K562 (cell line): Measurements from ENCODE around the gene CRADD. TPM values are rescaled to one million over a fixed set of nuclear protein-coding genes. Genes with fewer than 3 reads are reported as not detected.
A peak's percentile ranks its signal among the peaks of the same experiment; 100 is the strongest.

Source experiments
- ATAC-seq: fragments of 200-7000 bp; cut with Tn5 transposase; 3 replicates; pipeline ENCODE4 v1.9.1; 2020; ENCODE audit warnings: moderate library complexity
- BruUV-seq: library from RNA; stranded (reverse); fragments of 400-500 nt; replicated peaks from 2 replicates; lab custom pipeline; 2021; lab: Mats Ljungman, UMichigan
- CTCF ChIA-PET: fragments of 300-600 bp; formaldehyde crosslinking; extraction: SDS; loops from one replicate; lab custom pipeline; 2021; ENCODE audit warnings: low intra/inter-chr PET ratio; lab: Yijun Ruan, JAX
- POLR2A ChIA-PET: fragments of 300-600, 350-650 bp; sonication (Branson Sonifier 250); formaldehyde crosslinking; extraction: SDS; loops from one replicate; lab custom pipeline; 2021; ENCODE audit warnings: antibody characterized with exemption, inconsistent platforms; lab: Yijun Ruan, JAX
- DNase-seq, 4 experiments: peaks; one replicate each; pipeline versions ENCODE4 v3.0.0 to v3.0.0-alpha.2; 2011 to 2018; ENCODE audit warnings: low spot score in 3 of 4, mixed read lengths in 3 of 4; ENCODE audit errors: extremely low read depth in 1 of 4
- FAIRE-seq: peaks from 2 replicates; lab custom pipeline; 2011; peaks lifted over from hg19 to GRCh38; lab: Jason Lieb, UNC
- H2AFZ ChIP-seq: 2 replicates; pipeline ENCODE4 v1.6.0; 2011; ENCODE audit warnings: low read depth, low read length, control low read depth, inconsistent platforms
- H3K27ac ChIP-seq: fragments of 200-600 bp; 3 replicates; pipeline ENCODE4 v1.8.0; 2011; ENCODE audit warnings: low read depth, mild to moderate bottlenecking, control low read depth, inconsistent platforms, low read length, moderate library complexity, mixed read lengths; ENCODE audit errors: extremely low read depth
- H3K27me3 ChIP-seq, 2 experiments: fragments of 300-600 bp in 1 of 2; 2 replicates in 1 of 2; 3 replicates in 1 of 2; pipeline versions ENCODE4 v1.6.0 to v1.8.0; 2011; ENCODE audit warnings: inconsistent platforms in 2 of 2, low read length in 2 of 2, mild to moderate bottlenecking in 1 of 2, mixed read lengths in 1 of 2, moderate library complexity in 1 of 2; ENCODE audit not compliant: control insufficient read depth in 2 of 2, insufficient read depth in 2 of 2
- H3K36me3 ChIP-seq: fragments of 300-600 bp; 3 replicates; pipeline ENCODE4 v1.8.0; 2011; ENCODE audit warnings: mild to moderate bottlenecking, low read length, inconsistent platforms; ENCODE audit not compliant: control insufficient read depth, insufficient read depth
- H3K4me1 ChIP-seq, 2 experiments: fragments of 200-600 bp in 1 of 2; replicated peaks in 1 of 2; 2 replicates in 1 of 2; 3 replicates in 1 of 2; pipeline versions ENCODE4 v1.5.1 to v1.8.0; 2011; ENCODE audit warnings: inconsistent platforms in 2 of 2, low read length in 2 of 2, mild to moderate bottlenecking in 1 of 2, mixed read lengths in 1 of 2, moderate library complexity in 1 of 2; ENCODE audit not compliant: control insufficient read depth in 2 of 2, insufficient read depth in 2 of 2
- H3K4me2 ChIP-seq: 2 replicates; pipeline ENCODE4 v1.6.1; 2011; ENCODE audit warnings: low read length, control low read depth, inconsistent platforms, mixed read lengths; ENCODE audit not compliant: insufficient read depth
- H3K4me3 ChIP-seq: fragments of 200-600 bp; sonication (generic), shearing (Covaris generic); 2 replicates; pipeline ENCODE4 v1.5.1; 2016; ENCODE audit warnings: control low read depth, inconsistent platforms
- H3K79me2 ChIP-seq: fragments of 200-600 bp; 3 replicates; pipeline ENCODE4 v1.8.0; 2011; ENCODE audit warnings: low read length, inconsistent platforms; ENCODE audit not compliant: control insufficient read depth, insufficient read depth
- H3K9ac ChIP-seq, 2 experiments: 2 replicates each; pipeline versions ENCODE4 v1.6.0 to v1.6.1; 2011; ENCODE audit warnings: low read depth in 2 of 2, low read length in 2 of 2, control low read depth in 1 of 2, inconsistent platforms in 1 of 2, mild to moderate bottlenecking in 1 of 2, mixed read lengths in 1 of 2; ENCODE audit not compliant: insufficient read depth in 1 of 2
- H3K9me1 ChIP-seq: one replicate; pipeline ENCODE4 v1.6.0; 2011; ENCODE audit warnings: inconsistent platforms, mild to moderate bottlenecking, low read length, moderate library complexity; ENCODE audit not compliant: control insufficient read depth, insufficient read depth
- H3K9me3 ChIP-seq: replicated peaks from 2 replicates; pipeline ENCODE4 v1.5.1; 2011; ENCODE audit warnings: low read depth, low read length, inconsistent platforms; ENCODE audit not compliant: control insufficient read depth, insufficient read depth
- H4K20me1 ChIP-seq: replicated peaks from 2 replicates; pipeline ENCODE4 v1.6.1; 2011; ENCODE audit warnings: low read length, inconsistent platforms, mixed read lengths; ENCODE audit not compliant: control insufficient read depth, insufficient read depth
- ADNP ChIP-seq: fragments of 200-800 bp; sonication (Bioruptor generic); IDR thresholded peaks from 2 replicates; pipeline ENCODE4 v1.6.1; 2016; ENCODE audit warnings: missing genetic modification characterization, missing compliant biosample characterization
- DMBX1 ChIP-seq: fragments of 250-450 bp; sonication (Bioruptor Pico); IDR thresholded peaks from 2 replicates; pipeline ENCODE4 v1.8.0; 2022; ENCODE audit warnings: inconsistent platforms, mild to moderate bottlenecking, moderate library complexity, borderline replicate concordance
- TCF7 ChIP-seq: sonication (generic); IDR thresholded peaks from 2 replicates; pipeline ENCODE4 v1.6.1; 2016; ENCODE audit warnings: antibody characterized with exemption, borderline replicate concordance
- TSC22D4 ChIP-seq: fragments of 450-650 bp; IDR thresholded peaks from 2 replicates; pipeline ENCODE4 v1.6.1; 2016; ENCODE audit warnings: missing genetic modification characterization, missing biosample characterization, control low read depth
- ZNF282 ChIP-seq: sonication (generic); formaldehyde crosslinking; IDR thresholded peaks from 2 replicates; pipeline ENCODE4 v1.8.1; 2023; ENCODE audit warnings: missing genetic modification reagents
- WGBS: fragments of 100-300 bp; shearing (Covaris generic); methylation state at CpG from one replicate; pipeline ENCODE4 v1.1.6; 2016; ENCODE audit warnings: low coverage, mixed read lengths; ENCODE audit not compliant: insufficient coverage; ENCODE audit errors: missing lambda C conversion rate; 5-methylcytosine and 5-hydroxymethylcytosine counted together
- in situ Hi-C: fragments of 300-500 bp; cut with MboI; formaldehyde crosslinking; loops from 4 replicates; pipeline ENCODE4 v1.15.0; 2018; ENCODE audit warnings: inconsistent platforms, mixed read lengths
- intact Hi-C: fragments of 100-400 bp; cut with micrococcal nuclease; formaldehyde crosslinking; loops from 2 replicates; pipeline ENCODE4 v1.14.2; 2022
- polyA plus RNA-seq, 8 experiments: library from polyadenylated mRNA; depleted of rRNA in 4 of 8; stranded (reverse) in 5 of 8; unstranded in 3 of 8; fragments of >200 nt; fragmentation: Nextera tagmentation in 2 of 8; fragmentation: Illumina TruSeq in 1 of 8; extraction: Ambion mirVana in 2 of 8; extraction: Trizol in 1 of 8; gene quantifications; 2 replicates each; pipeline versions ENCODE4 v1.2.1 to v1.2.3, GENCODE V29; 2011 to 2014; ENCODE audit warnings: inconsistent platforms in 1 of 8, missing spikeins in 1 of 8
- total RNA-seq, 7 experiments: library from RNA; depleted of rRNA in 6 of 7; stranded (reverse); fragments of >200 nt in 6 of 7; fragmentation: Illumina TruSeq in 2 of 7; extraction: Trizol in 2 of 7; gene quantifications; 2 replicates each; pipeline versions ENCODE4 v1.2.1 to v1.2.3, GENCODE V29; 2011 to 2021; ENCODE audit warnings: low replicate concordance in 1 of 7

Gene CRADD
- total and polyA plus RNA-seq, 9 of the 15 experiments (the other 6 are each of a cell fraction or from before 2014, with no cell fraction given), result 20.5 to 41.1 (median 25.9) TPM

- peak; percentile 45; the same call in 1 of the 2 replicates for TF ChIP-seq DMBX1 (CRISPR knock-in tag)
- peak; percentile 55; the same call in 1 of the 2 replicates for TF ChIP-seq TCF7
These were observed 239.2 kb downstream of the CRADD start (continued) for GRCh38 chr12:93916402-93916801.

- intact Hi-C loops, result no loop called here
- ChIA-PET CTCF (no interaction called here), POLR2A (interaction anchor here (1.0 kb wide), 1 partner anchor 9 kb away, joined by 3 read pairs; no protein-coding TSS in a partner anchor)
- WGBS, result 73% methylated on average over 6 of the region's 6 CpGs
- Histone ChIP-seq H3K79me2 (no peaks in the 10 kb centered on the region), H3K4me3 (no peak overlapping the region), H2AFZ (no peak overlapping the region; the same call in 1 of the 2 replicates), H3K4me2 (no peak overlapping the region), H3K27ac (no peak overlapping the region), H3K9me1 (no peaks in the 10 kb centered on the region), H3K9ac (no peak overlapping the region), H3K4me1 (peaks cover 4 to 14% of the 10 kb centered on the region in 2 experiments), H3K9me3 (no peaks in the 10 kb centered on the region), H3K36me3 (no peaks in the 10 kb centered on the region), H3K27me3 (no peaks in the 10 kb centered on the region), H4K20me1 (no peaks in the 10 kb centered on the region)
- FAIRE-seq (no peak), ATAC-seq (no peak), DNase-seq (no peak)
- in situ Hi-C loops, result no loop called here
- TF ChIP-seq ZNF282 (no peak), ADNP (peak; percentile 39), TSC22D4 (no peak)
- no TSS peak for BruUV-seq
These were observed 241.1 kb downstream of the CRADD start for GRCh38 chr12:93918262-93918661.
